ENCODE measurements around the gene C7orf25. TPM values are rescaled to one million over a fixed set of nuclear protein-coding genes. Genes with fewer than 3 reads are reported as not detected.
"Not testable (repeated sequence)": the region's sequence is repeated elsewhere in the genome, so short reads cannot be mapped to it uniquely, and the experiment has no call there.

Gene C7orf25
- total RNA-seq, 1 donor: 5.2 TPM

DNA sequence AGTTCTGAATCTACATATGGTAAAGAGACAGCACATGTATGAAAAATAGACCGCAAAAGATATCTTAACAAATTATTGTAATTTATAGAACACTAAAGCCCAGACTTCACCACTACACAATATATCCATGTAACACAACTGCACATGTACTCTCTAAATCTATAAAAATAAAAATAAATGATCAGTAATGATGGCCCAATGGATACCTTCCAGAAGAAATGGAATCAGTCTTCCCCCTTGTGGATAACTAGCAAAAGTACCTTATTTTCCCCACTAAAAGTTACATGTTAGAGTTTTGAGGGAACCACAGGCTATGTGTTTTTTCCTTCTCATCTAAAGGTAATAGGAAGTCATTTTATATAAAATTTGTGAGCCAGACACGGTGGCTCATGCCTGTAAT lies 25.7 kb downstream of the C7orf25 start:
- TF ChIP-seq, protein P1, sequence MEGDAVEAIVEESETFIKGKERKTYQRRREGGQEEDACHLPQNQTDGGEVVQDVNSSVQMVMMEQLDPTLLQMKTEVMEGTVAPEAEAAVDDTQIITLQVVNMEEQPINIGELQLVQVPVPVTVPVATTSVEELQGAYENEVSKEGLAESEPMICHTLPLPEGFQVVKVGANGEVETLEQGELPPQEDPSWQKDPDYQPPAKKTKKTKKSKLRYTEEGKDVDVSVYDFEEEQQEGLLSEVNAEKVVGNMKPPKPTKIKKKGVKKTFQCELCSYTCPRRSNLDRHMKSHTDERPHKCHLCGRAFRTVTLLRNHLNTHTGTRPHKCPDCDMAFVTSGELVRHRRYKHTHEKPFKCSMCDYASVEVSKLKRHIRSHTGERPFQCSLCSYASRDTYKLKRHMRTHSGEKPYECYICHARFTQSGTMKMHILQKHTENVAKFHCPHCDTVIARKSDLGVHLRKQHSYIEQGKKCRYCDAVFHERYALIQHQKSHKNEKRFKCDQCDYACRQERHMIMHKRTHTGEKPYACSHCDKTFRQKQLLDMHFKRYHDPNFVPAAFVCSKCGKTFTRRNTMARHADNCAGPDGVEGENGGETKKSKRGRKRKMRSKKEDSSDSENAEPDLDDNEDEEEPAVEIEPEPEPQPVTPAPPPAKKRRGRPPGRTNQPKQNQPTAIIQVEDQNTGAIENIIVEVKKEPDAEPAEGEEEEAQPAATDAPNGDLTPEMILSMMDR (IDR thresholded peaks at IDR 0.05; ENCODE audit: insufficient read depth, low read depth, low read length): peak; percentile 43
- no peak overlapping the region for H3K4me3 ChIP-seq (ENCODE audit: low read depth, low read length)
- DNase-seq (ENCODE audit: low read depth): no peak

- not testable (repeated sequence) for H3K4me3 ChIP-seq (ENCODE audit: low read depth, low read length); DNase-seq (ENCODE audit: low read depth)
These were observed 26.7 kb downstream of the C7orf25 start for GRCh38 chr7:42885183-42885582.

DNA sequence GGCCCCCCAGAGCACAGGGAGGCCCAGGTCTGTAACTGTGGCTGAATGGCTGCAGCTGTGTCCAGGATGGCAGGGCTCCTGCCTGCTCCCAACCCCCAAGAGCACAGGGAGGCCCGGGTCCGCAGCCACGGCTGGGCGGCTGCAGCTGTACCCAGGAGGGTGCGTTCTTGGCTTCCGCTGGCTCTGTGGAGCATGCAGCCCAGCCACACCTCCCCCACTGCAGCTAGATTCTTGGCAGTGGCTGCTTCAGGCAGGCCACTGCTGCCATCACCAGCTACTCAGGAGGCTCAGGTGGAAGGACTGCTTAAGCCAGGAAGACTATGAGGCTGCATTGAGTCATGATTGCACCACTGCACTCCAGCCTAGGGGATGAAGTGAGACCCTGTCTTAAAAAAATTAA lies 27.9 kb downstream of the C7orf25 start:
- no peak overlapping the region for H3K4me3 ChIP-seq (ENCODE audit: low read depth, low read length)
- TF ChIP-seq, protein P1 (IDR thresholded peaks at IDR 0.05; ENCODE audit: insufficient read depth, low read depth, low read length): no peak
- DNase-seq (ENCODE audit: low read depth): no peak

DNA sequence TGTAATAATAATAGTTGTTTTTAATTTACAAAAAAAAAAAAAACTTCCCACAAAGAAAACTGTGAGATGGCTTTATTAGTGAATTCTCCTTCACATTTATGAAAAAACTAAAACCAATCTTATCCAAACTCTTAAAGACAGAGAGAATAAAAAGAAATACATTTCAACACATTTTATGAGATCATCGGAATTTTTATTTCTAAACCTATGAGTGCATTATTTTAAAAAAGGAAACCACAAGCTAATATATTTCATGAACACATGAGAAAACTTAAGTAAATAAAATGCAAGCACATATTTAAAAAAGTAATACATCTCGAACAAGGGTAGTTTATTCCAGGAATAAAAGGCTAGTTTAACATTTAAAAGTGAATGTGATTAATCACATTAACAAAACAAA lies 31.5 kb downstream of the C7orf25 start:
- TF ChIP-seq, protein P1 (IDR thresholded peaks at IDR 0.05; ENCODE audit: insufficient read depth, low read depth, low read length): no peak
- H3K4me3 ChIP-seq (ENCODE audit: low read depth, low read length): no peak overlapping the region
- no peak for DNase-seq (ENCODE audit: low read depth)

DNA sequence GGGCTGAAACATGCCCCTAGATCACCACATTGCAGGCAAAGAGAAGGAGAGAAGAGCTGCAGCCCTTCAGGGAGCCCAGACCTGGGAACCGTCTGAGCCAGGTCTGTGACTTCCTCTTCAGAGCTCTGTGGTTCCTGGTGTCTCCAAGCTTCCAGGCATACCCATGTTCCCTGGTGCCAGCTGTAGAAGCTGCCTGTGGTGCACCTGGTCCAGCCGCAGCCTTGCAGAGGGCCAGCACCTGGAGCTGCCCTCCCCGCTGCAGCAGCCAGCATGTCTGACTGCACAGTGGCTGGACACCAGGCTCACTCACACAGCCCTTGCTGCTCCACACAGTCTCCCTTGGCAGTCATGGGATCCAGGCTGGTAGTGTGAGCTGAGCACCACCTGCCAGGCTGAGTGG lies 33.6 kb downstream of the C7orf25 start:
- H3K4me3 ChIP-seq (ENCODE audit: low read depth, low read length): no peak overlapping the region
- DNase-seq (ENCODE audit: low read depth): no peak
- TF ChIP-seq, protein P1 (IDR thresholded peaks at IDR 0.05; ENCODE audit: insufficient read depth, low read depth, low read length): no peak

GRCh38 chr7:42877862-42878261 lies 34.0 kb downstream of the C7orf25 start:
- no peak overlapping the region for H3K4me3 ChIP-seq (ENCODE audit: low read depth, low read length)
- TF ChIP-seq, protein P1 (IDR thresholded peaks at IDR 0.05; ENCODE audit: insufficient read depth, low read depth, low read length): no peak
- no peak for DNase-seq (ENCODE audit: low read depth)

GRCh38 chr7:42876182-42877068 lies 35.4 kb downstream of the C7orf25 start:
- peak; percentile 60 for DNase-seq (ENCODE audit: low read depth)
- no peak overlapping the region for H3K4me3 ChIP-seq (ENCODE audit: low read depth, low read length)
- TF ChIP-seq, protein P1 (IDR thresholded peaks at IDR 0.05; ENCODE audit: insufficient read depth, low read depth, low read length): peak; percentile 82

Measured in fibroblast of villous mesenchyme (primary cell).